HL-60 (cell line): Measurements from ENCODE around the gene MID1.

Experiments used
- DNase-seq, 2 experiments: peaks; one replicate each; pipeline ENCODE4 v3.0.0-alpha.2; 2010 to 2020; ENCODE audit warnings: low read depth in 1 of 2, low spot score in 1 of 2
- H3K27ac ChIP-seq: fragments of 250-450 bp; sonication (Bioruptor Pico); replicated peaks from 2 replicates; pipeline ENCODE4 v1.5.1; 2020; ENCODE audit warnings: mild to moderate bottlenecking, moderate library complexity
- H3K27me3 ChIP-seq: fragments of 250-450 bp; sonication (Bioruptor Pico); 2 replicates; pipeline ENCODE4 v1.5.1; 2021; ENCODE audit warnings: mild to moderate bottlenecking, moderate library complexity; ENCODE audit not compliant: insufficient read depth, poor library complexity, severe bottlenecking
- H3K4me3 ChIP-seq: replicated peaks from 2 replicates; pipeline ENCODE4 v1.5.1; 2011; ENCODE audit warnings: mild to moderate bottlenecking, control low read depth, low read length; ENCODE audit not compliant: insufficient read depth
- GABPA ChIP-seq: IDR thresholded peaks from 2 replicates; pipeline ENCODE4 v1.6.1; 2012; ENCODE audit warnings: low read depth
- POLR2AphosphoS5 ChIP-seq: IDR thresholded peaks from 2 replicates; pipeline ENCODE4 v1.6.1; 2012; ENCODE audit warnings: low read depth
- SPI1 ChIP-seq: IDR thresholded peaks from 2 replicates; pipeline ENCODE4 v1.6.1; 2012; ENCODE audit warnings: low read depth, mild to moderate bottlenecking, borderline replicate concordance
- TF ChIP-seq, protein P1 (sequence below): IDR thresholded peaks from 2 replicates; pipeline ENCODE4 v1.6.1; 2012; ENCODE audit warnings: low read depth; ENCODE audit not compliant: insufficient replicate concordance
- TF ChIP-seq, protein P2 (sequence below): IDR thresholded peaks from one replicate; pipeline ENCODE4 v1.5.1; 2011; ENCODE audit warnings: low read length, control low read depth, inconsistent platforms; ENCODE audit not compliant: insufficient read depth

MID1 gene

DNA sequence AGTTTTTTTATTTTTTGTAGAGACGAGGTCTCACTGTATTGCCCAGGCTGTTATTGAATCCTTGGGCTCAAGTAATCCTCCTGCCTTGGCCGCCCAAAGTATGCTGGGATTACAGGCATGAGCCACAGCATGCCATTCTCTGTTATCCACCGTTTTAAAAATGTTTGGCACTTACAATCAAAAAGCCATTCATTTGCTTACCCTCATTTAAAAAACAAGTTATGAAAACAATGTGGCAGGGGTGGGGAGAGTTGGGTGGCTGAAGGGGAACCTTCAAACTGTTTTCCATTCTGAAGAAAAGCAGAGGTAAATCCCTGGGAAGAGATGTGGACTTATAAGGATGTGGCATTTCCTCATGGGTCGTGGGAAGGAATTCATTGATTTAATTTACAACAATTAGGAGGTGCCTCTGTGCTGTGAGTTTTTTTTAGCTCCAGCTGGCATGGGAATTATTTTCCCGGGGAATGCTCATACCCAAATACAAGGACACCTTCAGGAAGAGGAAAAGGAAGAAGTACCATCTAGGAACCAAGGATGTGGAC, 103.5 kb downstream of the MID1 start:
- Histone ChIP-seq H3K4me3 (no peak overlapping the region), H3K27me3 (no peaks in the 10 kb centered on the region), H3K27ac (no peak overlapping the region)
- DNase-seq: no peak
- no peak for TF ChIP-seq GABPA
- TF ChIP-seq, protein P1, sequence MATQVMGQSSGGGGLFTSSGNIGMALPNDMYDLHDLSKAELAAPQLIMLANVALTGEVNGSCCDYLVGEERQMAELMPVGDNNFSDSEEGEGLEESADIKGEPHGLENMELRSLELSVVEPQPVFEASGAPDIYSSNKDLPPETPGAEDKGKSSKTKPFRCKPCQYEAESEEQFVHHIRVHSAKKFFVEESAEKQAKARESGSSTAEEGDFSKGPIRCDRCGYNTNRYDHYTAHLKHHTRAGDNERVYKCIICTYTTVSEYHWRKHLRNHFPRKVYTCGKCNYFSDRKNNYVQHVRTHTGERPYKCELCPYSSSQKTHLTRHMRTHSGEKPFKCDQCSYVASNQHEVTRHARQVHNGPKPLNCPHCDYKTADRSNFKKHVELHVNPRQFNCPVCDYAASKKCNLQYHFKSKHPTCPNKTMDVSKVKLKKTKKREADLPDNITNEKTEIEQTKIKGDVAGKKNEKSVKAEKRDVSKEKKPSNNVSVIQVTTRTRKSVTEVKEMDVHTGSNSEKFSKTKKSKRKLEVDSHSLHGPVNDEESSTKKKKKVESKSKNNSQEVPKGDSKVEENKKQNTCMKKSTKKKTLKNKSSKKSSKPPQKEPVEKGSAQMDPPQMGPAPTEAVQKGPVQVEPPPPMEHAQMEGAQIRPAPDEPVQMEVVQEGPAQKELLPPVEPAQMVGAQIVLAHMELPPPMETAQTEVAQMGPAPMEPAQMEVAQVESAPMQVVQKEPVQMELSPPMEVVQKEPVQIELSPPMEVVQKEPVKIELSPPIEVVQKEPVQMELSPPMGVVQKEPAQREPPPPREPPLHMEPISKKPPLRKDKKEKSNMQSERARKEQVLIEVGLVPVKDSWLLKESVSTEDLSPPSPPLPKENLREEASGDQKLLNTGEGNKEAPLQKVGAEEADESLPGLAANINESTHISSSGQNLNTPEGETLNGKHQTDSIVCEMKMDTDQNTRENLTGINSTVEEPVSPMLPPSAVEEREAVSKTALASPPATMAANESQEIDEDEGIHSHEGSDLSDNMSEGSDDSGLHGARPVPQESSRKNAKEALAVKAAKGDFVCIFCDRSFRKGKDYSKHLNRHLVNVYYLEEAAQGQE: no peak
- TF ChIP-seq SPI1: no peak
- TF ChIP-seq POLR2AphosphoS5: no peak
- TF ChIP-seq, protein P2, sequence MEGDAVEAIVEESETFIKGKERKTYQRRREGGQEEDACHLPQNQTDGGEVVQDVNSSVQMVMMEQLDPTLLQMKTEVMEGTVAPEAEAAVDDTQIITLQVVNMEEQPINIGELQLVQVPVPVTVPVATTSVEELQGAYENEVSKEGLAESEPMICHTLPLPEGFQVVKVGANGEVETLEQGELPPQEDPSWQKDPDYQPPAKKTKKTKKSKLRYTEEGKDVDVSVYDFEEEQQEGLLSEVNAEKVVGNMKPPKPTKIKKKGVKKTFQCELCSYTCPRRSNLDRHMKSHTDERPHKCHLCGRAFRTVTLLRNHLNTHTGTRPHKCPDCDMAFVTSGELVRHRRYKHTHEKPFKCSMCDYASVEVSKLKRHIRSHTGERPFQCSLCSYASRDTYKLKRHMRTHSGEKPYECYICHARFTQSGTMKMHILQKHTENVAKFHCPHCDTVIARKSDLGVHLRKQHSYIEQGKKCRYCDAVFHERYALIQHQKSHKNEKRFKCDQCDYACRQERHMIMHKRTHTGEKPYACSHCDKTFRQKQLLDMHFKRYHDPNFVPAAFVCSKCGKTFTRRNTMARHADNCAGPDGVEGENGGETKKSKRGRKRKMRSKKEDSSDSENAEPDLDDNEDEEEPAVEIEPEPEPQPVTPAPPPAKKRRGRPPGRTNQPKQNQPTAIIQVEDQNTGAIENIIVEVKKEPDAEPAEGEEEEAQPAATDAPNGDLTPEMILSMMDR: no peak

DNA sequence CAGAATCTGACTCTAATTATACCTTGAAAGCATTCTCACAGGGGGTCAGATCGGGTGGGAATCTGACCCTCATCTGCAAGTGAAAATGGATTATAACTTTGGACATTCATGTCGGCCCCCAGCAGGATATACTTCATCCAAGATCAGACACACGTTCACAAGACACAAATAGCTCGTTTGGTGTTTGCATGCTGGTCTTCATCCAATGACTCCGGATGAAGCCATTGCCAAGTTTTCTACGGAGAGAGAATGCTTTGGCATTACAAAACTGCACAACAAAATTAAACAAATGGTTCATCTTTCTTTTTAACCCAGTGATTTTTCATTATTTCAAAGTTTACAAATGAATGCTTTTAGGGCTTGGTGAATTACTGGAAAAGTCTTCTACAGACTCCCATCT, 105.5 kb downstream of the MID1 start:
- TF ChIP-seq GABPA (no peak), SPI1 (no peak), POLR2AphosphoS5 (no peak)
- TF ChIP-seq, protein P2: no peak
- TF ChIP-seq, protein P1: no peak
- Histone ChIP-seq H3K4me3 (no peak overlapping the region), H3K27me3 (no peaks in the 10 kb centered on the region), H3K27ac (no peak overlapping the region)
- no peak for DNase-seq

DNA sequence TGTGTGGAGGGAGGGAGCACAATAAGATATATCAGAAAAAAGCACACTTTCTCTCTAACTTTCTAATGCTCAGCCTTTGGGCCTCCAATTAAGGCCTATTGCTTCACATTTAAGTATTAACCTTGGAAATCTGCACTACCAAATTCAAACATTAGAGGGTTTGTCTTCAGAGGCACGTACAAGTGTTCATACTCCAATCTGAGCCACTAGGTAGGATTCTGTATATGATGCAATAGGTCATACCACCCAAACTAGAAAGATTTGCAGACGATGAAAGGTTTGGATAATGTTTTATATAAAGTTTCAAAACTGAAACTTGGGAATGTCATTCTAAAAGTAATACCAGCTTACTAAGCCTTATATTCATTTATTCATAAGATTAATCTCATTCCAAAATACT, 106.4 kb downstream of the MID1 start:
- no peaks in the 10 kb centered on the region for H3K27me3 ChIP-seq
- no peak for DNase-seq
- no peak overlapping the region for H3K27ac ChIP-seq
- no peak for TF ChIP-seq GABPA
- TF ChIP-seq, protein P1: no peak
- TF ChIP-seq POLR2AphosphoS5: no peak
- no peak for TF ChIP-seq SPI1
- TF ChIP-seq, protein P2: no peak
- H3K4me3 ChIP-seq: no peak overlapping the region
